Measurements from ENCODE around the gene EXOC2.
A peak's percentile ranks its signal among the peaks of the same experiment; 100 is the strongest.

EXOC2 gene, protein sequence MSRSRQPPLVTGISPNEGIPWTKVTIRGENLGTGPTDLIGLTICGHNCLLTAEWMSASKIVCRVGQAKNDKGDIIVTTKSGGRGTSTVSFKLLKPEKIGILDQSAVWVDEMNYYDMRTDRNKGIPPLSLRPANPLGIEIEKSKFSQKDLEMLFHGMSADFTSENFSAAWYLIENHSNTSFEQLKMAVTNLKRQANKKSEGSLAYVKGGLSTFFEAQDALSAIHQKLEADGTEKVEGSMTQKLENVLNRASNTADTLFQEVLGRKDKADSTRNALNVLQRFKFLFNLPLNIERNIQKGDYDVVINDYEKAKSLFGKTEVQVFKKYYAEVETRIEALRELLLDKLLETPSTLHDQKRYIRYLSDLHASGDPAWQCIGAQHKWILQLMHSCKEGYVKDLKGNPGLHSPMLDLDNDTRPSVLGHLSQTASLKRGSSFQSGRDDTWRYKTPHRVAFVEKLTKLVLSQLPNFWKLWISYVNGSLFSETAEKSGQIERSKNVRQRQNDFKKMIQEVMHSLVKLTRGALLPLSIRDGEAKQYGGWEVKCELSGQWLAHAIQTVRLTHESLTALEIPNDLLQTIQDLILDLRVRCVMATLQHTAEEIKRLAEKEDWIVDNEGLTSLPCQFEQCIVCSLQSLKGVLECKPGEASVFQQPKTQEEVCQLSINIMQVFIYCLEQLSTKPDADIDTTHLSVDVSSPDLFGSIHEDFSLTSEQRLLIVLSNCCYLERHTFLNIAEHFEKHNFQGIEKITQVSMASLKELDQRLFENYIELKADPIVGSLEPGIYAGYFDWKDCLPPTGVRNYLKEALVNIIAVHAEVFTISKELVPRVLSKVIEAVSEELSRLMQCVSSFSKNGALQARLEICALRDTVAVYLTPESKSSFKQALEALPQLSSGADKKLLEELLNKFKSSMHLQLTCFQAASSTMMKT

DNA sequence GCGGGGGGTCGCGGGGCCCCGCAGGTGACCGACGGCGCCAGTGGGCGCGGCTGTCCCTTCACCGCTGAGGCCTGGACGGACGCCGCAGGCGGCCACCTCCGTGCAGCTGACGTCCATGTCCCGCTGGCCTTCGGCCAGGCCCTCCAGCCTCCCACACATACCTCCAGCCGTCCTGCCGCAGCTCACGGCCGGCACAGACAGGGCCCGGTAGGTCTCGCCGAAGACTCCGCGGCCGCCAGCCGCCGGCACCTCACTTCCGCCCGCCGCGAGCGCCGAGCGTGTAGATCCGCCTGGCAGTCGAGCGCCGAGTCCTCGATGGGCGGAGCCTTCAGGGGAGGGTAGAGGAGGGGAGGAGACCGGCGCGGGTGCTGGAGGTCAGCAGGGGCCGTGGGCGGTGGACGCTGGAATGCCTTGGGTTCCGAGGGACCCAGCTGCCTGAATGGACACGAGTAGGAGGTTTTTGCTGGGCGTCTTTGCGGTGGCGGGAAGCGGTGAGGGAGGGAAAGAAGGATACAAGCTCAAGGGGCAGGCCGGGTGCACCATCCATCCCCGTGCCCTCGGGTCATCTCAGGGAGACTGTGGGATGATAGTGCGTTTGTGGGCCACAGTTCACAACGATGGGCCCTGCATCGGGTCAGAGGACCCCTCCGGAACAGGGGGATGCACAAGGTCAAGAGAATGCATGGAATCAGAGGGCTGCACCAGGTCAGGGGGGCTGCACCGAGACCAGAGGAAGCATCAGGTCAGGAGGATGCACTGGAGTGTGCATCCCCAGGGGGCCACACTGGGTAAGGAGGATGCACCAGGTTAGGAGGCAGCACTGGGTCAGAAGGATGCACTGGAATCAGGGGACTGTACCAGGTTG lies at the start of gene EXOC2:
TSS of gene EXOC2 (minus strand) at position 282 of the 865 bp plus-strand sequence. CDS start 55,321 bp downstream, outside the sequence.
- DNase-seq, result peak; percentile 46 to 68

DNA sequence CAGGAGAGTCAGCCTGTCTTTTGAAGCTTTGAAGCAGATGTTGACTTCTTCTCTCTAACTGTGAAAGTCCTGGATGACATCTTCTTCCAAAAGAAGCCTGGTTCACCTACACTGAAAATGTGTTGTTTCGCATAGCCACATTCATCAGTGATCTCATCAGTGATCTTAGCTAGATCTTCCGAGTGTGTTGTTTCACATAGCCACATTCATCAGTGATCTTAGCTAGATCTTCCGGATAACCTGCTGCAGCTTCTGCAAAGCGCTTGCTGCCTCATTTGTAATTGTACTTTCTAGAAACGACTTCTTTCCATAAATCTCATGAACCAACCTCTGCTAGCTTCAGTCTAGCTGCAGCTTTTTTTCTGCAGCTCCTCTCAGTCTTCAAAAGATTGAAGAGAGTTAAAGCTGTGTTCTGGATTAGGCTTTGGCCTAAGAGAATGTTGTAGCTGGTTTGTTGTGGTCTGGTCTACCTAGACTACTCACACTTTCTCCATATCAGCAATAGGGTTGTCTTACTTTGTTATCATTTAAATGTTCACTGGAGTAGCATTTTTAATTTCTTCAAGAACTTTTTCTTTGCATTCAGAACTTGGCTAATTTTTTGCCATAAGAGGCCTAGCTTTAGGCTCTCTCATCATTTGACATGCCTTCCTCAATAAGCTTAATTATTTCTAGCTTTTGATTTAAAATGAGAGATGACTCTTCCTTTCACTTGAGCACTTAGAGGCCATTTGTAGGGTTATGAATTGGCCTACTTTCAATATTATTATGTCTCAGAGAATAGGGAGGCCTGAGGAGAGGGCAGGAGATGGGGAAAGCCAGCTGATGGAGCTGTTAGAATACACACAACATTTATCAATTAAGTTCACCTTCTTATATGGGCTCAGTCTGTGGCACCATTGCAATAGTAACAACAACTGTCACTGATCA lies 48.7 kb upstream of the EXOC2 start:
- DNase-seq, result no peak

DNA sequence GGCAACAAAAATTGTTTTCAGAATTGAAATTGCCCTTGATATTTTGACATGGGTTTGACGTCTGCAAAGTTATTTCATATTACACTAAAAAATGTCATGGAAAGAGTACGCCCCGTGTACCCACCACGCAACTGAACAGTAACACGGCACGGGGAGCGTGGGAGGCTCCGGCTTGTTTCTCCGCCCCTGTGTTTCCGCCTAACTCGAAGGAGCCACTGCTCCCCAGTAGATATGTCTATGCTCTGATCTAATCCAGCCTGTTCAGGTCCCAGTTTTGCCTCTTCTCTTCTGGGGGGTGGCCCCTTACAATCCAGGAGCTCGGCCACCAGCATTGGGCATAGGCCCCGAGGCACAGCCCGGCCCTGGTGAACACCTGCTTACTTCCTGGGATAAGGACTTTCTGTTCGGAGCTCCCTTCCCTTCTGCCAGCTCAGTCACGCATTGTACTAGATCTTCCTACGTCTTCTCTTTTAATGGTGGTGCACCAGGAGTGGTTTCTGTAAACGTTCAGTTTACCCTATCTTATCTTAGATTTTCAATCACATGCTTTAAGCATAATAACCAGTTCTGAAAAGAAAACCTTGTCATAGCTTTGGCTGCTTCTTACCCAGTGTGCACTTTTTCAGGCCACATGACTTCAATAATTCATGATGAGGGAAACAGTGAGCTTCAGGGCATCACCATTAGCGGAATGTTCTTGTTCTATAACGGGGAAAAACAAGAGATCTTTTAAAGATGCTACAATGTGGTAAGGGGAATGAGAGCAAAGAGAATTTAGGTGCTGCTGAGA lies 43.9 kb upstream of the EXOC2 start:
- no peak for DNase-seq

DNA sequence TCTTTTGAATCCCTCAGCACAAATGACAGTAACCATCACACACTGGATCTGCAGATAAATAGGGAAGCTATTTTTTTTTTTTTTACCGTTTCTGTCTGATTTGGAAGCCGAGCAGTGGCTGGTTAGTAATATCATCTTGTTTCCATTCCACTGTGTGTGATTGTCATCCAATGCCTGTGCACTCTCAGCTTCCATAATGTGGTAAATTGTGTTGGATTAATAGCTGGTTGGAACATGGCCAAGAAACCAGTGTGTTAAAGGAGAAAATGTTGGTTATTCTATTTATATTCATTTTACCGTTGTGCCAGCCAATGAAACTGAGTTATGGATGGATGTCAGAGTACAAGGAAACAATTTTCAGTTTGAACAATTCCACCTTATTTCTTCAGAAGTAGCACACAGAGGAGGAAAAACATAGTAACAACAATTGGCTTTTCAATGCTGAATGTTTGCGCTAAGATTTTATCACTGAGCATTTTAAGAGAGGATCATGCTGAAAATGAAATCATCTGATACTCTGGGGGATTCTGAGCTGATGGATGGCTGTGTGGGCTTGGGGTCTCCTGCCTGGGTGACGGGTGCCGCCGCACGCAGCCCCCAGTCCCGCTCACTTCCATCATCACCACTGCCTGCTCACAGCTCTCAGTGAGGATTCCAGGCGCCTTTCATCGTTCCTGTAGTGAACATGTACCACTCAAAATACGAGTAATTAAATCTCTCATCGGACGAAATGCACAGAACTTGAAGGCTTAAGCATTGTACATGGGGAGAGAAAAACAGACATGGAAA lies 40.7 kb upstream of the EXOC2 start:
- no peak for DNase-seq

DNA sequence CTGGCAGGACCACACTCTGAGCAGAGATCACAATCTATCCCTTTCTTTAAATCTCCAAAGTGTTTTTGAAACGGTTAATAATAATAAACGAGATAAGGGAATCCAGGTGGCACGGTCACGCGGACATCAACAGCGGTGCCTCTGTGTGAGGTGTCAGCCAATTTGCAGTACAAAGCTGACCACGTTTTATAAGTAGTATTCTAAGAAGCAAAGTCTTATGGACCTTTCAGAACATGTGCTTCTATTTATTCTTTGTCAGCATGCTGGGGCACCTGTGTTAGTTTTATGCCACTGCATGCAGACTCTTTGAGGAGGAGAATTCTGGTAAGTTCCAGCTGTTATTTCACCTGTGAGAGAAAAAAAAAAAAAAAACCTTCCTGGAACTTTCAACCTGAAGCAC lies 39.0 kb upstream of the EXOC2 start:
- no peak for DNase-seq

DNA sequence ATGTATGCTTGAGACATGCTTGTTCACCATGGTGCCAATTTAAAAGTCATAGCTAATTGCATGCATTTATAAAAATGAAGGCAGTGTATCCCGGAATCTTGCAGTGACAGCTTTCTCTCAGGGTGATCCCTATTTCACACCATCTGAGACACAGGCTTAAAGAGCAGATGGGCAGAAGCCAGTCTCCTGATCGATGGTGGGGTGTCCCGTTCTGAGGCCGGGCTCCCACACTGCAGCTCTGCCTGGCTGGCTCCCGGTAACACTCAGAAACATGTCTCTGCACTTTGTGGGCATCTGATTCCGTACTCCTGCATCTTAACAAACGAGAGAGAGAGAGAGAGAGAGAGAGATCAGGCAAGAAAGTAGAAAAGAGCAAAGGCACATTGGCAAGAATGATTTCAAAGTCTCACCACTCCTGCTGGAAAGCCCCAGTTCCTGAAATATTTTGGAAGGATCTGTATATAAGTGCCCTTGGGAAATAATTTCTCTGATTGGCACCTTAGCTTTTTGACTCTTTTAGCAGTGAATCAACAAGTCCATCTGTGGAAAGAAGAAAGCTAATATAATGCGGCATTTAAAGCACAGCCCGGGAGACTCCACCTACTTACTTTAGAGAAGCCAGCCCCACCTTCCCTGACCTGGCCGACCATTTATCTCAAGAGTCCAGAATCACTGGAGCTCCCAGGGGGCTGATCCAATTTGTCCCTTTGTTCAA lies 36.8 kb upstream of the EXOC2 start:
- no peak for DNase-seq

DNA sequence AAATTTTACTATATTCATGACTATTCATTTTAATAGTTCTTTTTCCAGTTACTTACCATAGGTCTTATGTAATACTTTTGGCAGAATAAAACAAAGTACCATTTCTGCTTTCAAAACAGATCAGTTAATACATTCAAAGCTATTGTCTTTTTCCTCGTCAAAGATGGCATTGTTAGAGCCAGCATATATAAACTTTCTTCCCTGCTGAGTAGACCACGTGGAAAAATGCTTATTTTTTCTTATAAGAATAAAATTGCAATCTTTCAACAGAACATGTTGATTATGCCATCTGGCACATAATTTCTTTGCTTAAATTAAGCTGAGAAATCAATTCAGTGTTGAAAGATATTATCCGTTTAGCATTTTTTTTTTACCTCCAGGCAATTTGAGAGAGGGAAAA lies 34.9 kb upstream of the EXOC2 start:
- DNase-seq, result no peak

DNA sequence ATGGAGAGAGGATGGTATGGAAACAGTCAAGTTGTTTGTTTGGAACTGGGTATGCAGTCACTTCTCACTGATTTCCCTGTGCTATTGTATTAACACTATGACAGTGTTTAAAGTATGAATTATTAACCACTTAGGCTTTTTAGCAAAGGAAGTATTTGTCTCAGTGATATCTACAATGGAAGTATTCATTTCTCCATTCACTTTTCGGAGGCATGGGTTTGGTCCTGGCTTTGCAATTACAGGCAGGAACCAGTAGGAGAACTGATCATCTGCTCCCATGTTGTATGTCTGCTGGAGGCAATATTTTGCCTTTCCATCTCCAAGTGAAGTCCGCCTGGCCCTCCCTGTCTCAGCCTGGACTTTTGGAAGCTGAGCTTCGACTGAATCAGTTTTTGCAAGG lies 30.6 kb upstream of the EXOC2 start:
- no peak for DNase-seq

DNA sequence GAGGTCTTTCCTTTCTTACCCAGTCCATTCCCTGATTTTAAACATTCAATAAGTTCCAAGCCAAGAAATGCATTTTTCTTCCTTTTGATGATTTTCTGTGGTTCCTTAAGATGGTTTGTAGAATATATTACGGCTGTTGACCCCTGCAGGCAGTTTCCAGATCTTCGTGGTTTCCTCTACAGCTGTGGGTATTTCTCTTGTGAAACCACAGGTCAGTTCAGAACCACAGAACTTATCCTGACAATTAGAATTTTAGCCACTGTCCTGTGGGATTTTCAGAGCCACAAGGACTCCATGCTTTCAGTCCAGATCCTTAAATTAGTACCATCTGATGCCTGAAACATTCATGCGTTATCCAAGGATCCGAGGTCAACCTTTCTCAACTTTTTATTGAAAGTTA lies 29.7 kb upstream of the EXOC2 start:
- DNase-seq, result no peak

DNA sequence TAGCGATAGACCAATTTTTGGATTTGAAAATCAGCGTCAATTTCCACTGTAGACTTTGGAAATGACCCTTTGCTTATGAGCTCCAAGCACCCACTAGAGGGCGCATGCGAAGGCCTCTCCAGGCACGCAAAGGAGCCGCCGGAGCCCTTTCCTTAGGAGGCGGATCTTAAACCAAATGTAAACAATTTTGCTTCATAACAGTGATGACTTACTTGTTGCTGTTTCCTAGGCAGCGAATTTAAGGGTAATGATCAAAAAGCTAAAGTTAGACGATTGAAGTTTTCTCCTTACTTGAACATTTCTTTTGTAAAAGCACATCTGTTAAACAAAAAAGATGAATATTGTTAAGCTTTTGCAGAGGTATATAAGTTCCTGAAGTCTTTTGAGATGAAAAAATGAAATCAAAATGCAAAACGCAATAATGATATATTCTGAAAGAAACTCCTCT lies 29.2 kb upstream of the EXOC2 start:
- DNase-seq, result peak in 1 of 2 experiments; percentile 44

DNA sequence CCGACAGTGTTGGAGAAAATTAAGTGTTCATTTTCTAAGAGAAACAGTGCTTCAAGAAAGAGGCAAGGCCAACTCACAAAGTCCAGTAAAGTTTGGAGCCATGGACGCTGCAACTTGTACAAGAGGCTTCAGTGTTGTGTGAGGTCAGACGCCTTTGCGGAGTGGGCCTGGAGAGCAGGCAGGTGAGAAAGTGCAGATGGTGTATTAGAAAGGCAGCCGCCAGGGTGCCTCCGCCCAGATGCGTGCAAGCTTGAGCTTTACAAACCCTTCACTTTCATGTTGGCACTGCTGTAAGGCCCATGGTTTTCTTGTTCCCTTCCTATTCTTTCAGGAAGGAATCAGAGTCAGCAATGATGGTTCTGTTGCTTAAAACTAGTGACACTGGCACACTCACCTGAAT lies 25.4 kb upstream of the EXOC2 start:
- DNase-seq, result no peak

DNA sequence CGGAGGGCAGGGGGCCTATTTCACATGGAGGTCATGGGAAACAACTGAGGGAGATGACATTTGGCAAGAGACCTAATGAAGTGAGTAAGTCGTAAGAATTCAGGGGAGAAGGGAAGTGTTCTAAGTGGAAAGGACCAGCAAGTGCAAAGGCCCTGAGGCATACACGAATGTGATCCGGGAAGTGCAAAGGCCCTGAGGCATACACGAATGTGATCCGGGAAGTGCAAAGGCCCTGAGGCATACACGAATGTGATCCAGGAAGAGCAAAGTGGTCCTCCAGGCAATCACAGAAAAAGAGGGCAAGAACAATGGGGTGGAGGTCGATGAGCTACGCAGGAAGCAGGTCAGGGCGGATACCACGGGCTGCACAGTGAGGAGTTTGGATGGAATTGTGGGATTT lies 24.2 kb upstream of the EXOC2 start:
- DNase-seq, result no peak

DNA sequence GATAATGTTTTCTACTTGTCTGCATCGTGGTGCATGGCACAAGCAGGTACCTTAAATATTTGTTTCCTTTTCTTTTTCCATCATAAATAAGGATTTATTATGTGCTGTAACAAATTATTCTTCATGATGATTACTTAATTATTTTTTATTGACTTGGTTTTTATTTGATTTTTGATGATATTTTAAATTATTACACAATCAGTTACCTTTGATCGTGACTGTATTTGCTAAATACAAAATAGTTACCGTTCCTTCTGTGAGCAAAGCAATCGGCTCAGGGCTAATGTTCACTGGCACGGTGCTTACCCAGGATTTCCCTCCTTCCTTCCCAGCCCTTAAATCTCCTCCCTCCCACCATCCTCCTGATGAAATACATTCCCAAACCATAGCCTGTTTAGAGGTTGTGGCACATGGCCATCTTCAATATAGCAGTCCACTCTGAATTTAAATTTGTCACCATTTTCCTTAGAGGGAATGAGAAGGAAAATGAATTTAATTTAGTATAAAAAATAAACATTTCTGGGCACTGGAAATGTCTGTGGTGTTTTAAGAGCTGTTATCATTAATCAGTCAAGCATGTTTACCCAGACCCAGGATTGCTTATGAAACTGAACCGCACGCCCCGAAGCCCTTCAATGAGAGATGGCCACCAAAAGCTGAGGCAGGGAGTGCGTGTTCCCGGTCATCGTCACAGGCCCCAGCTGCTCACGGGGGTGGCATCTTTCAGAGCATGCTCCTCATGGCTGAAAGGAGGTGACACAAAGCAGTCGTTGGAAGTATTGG lies 23.0 kb upstream of the EXOC2 start:
- no peak for DNase-seq

DNA sequence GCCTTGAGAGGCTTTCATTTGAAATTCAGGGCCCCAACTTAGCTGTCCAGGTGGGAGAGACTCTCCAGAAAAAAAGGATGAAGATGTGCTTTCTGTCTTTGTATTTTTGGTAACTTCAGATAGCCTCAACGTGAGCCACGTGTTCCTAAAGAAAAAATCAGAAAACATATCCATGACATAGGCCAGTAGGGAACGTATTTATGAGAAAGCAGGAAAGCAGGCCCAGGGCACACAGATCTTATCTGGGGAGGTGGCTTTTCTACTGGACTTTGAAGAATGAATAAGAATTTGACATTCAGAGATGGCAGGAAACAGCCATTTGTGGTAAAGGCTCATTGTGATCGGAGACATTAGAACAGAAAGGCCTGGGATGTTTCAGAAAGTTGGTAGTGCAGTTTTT lies 21.2 kb upstream of the EXOC2 start:
- no peak for DNase-seq

DNA sequence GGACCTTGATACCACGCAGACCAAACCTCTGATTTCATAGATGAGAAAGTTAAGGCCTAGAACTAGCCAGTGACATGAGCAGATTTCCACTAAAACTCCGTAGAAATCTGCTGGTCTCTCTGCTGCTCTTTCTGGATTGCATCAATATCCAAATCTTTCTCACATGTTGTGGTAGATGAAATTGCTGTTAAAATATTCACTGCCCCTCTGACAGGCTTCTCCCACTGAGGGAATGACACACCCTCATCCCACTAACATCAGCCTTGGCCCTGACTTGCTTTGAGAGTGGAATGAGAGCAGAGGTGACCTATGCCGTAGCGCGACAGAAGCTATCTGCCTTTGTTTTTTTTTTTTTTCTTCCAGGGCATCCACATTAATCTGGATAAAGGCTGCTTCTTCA lies 20.4 kb upstream of the EXOC2 start:
- no peak for DNase-seq

DNA sequence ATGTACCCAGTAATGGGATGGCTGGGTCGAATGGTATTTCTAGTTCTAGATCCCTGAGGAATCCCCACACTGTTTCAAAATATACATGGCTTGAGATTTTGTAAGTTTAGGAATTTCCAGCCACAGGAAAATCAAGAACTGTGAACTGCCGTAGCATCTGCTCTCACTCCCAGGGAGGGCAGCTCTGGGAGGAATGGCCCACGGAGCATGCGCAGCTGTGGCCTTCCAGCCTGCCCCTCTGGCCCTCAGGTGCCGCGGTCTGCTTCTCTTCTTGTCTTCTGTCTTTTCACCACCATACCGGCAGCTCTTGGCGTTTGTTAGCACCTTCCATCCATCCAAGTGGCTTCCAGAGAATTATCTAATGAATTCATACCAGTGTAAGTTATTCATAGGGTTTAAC lies 19.9 kb upstream of the EXOC2 start:
- DNase-seq, result no peak

DNA sequence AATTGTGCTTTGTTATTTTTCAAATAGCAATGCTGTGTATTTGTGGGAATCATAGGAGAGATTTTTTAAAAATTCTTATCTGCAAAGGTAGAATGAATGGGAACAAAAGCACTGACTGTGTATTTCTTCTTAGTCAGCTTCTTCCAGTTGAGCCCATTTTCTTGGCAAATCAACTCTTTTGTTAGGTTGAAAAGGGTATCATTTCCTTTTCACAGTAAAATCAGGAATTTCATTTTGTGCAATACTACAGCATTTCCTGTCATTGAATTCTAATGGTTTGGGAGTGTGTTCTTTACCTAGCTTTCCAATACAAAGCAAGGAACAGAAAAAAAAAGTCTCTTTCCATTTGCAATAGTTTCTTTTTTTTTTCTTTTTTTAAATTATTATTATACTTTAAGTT lies 19.0 kb upstream of the EXOC2 start:
- no peak for DNase-seq
